CD4-positive, alpha-beta T cell treated with Interleukin-15 for 1 hour (primary cell): ENCODE results near the gene CCDC110.
"Not testable (repeated sequence)": the region's sequence is repeated elsewhere in the genome, so short reads cannot be mapped to it uniquely, and the experiment has no call there.

ENCODE experiments used
- DNase-seq: peaks from one replicate; pipeline ENCODE4 v3.0.0-alpha.2; 2020

Gene CCDC110

DNA sequence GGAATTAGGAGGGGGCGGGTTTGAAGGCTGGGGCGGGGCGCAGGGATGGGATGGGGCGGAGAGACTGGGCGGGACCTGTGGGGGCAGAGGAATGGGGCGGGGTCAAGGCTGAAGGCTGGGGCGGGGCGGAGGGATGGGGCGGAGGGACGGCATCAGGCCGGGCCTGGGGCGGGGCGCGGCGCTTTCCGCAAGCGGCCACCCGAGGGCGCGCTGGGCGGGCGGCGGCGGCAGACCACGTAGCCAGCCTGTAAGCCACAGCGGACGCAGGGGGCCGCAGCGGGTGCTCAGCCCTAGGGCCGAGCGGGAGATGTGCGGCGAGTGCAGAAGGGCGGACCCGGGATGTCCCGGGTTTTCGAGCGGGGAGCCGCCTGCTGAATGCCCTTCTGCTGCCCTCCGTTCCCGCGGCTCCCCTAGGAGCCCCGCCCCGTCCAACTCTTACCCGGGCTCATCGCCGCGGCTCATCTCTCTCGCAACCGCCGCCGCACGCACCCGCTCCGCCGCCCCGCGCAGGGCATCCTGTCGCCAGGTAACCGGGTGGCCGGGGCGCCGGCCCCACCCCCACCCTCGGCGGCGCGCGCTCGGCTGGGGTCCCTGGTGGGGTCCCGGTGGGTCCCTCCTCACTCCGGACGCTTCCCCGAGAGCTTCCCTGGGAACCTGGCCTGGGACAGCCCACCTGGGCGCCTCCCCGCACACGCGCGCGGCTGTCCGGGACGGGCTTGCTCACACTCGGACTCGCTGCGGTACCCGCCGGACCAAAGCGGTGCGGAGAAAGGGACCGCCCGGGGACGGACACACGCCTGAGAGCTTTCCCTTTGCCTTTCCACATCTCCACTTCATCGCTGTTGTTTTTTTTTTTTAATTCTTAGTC, at the start of gene CCDC110:
Gene CCDC110, minus strand, starts transcription at position 499 of the 868 bp plus-strand sequence. Its CDS starts 50 bp downstream, at position 449.
- DNase-seq, result peak; percentile 88

DNA sequence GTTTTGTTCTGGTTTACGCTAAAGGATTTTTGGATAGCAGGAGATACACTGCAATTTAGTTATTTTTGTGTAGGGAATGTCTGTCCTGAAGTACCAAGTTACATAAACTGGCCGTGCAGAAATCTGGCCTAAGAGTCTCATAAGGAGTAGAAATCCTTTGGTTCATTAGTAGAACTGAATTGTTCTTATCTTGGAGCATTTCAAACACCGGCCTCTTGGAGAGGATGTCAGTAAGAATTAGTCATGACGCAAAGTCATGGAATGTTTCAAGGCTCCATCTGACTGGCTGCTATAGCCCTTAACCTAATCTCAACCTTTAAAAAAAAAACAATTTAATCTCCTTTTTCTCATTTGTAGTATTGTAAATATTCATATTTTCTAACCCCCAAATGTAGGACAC, 48.6 kb upstream of the CCDC110 start:
- DNase-seq, result no peak

DNA sequence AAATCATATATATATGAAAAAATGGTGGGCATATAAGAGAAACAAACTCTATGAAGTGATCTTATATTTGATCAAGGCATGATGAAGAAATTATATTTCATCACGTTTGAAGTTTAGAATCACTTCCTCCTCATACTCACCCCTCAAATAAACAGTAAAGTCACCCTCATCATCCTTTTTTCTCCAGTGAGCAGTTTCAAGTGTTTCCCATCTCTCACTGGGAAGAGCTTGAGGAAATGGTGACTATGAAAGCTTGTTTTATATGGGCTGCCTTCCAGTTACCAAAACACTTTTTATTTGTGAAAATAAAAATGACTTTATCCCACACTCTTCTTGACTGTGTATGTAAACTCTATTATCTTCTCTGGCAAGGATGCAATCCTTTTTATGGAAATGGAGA, 47.0 kb upstream of the CCDC110 start:
- no peak for DNase-seq

DNA sequence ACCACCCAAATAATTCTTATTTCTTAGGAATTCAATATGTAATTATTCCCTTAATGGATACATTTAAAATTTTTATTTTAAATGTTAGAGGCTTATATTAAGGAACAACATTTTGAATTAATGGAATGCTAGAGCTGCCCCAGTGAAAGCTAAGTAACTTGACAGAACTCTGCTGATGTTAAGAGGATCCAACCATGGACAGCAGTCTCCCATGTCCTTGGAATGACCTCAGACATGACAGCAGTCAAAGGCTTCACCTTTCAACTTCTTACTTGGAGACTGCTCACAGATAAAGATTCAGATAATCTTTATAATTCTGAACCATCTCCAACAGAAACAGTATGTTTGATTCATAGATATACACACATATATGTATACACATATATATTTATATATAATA, 46.5 kb upstream of the CCDC110 start:
- no peak for DNase-seq

DNA sequence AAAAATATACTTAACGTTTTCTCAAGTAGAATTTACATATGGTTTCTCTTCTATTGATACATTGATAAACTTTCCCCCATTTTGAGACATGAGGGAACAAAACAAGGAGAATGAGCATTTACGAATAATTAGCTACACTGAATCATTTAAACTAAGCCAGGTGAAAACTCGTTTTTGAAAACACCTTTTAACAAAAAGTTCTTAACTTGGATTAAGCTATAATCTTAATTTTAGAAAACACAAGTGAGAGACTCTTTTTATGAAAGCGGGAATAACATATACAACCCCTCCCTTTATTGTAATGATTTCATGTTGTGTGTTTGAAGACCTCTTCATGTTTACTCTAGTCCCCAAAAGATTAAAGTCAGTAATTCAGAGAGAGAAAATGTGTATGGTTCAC, 43.7 kb upstream of the CCDC110 start:
- DNase-seq, result no peak

DNA sequence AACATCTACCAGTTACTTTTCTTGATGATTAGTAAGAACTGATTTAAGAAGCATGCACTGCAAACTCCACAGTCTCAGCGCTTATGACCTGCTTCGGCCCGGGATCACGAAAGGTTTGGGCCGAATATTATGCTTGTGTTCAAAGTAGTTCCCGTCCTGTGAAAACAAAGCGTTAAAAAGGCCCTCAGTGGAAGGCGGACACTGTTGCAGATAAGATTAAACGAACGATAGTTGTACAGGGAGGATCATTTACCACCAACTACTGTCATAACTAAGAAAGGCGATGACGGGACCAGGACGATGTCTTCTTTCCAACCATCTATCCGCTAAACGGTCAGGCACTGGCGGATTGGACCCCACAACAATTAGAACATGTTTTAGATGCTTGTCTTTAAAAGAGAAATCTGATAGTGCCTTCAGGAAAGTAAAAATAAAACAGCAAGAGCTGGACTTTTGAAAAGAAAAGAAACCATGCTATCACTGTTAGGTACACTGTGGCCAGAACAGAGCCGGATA, 42.7 kb upstream of the CCDC110 start:
- no peak for DNase-seq

DNA sequence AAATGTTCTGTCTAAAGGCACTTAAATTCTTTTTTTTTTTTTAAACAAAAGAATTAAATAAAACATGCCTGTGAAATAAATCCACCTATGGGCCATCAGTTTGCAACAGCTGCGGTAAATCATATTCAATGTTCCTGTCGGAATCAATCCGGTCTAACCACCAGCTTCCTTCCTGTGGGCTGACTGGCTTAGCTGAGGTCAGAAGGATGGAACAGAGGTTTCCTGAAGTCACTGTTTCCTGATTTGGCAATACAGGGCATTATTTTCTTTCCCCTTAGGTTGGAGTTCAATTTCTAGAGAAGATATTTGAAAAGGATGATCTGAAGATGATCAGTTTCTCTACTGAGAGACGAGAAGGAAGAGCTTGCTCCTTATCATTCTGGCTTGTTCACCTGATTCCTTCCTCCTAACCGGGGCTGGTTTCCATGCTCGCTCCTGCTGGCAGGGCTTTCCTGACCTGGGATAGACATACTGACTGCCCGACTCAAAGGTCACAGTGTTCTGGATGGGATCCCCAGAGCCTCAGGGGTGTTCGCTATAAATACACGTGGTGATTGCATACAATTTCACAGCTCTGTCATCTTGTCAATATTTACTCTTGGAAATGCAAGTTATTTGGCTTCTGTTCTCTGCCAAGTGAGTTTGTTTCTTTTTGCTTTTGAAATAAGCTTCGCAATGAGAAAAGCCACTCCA, 42.1 kb upstream of the CCDC110 start:
- DNase-seq, result no peak

DNA sequence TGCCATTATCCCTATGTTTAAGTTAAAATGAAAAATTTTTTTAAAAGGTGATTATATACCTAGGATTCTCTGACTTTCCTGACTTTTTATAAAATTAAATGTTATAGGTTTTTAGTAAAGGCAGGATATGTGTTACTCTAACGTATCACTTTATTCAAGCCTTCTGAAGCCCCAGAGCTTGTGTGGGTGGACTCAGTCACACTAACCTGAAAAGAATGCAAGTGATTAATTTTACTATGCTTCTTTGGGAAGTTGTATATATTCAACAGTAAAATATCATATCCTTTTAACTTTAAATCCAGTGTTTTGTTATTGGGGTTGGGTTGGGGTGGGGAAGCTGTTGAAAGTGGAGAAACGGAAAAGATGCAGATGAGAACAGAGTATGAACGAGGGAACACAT, 41.0 kb upstream of the CCDC110 start:
- no peak for DNase-seq

DNA sequence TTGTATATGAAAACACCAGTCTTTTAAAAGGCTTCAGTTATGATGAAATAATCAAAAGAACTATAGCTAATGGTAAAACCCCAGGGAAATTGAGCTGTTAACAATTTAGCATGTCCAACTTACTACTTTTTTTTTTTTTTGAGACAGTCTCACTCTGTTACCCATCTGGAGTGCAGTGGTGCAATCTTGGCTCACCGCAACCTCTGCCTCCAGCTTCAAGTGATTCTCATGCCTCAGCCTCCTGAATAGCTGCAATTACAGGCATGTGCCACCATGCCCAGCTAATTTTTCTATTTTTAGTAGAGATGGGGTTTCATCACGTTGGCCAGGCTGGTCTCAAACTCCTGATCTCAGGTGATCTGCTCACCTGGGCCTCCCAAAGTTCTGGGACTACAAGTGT, 39.7 kb upstream of the CCDC110 start:
- DNase-seq, result not testable (repeated sequence)

DNA sequence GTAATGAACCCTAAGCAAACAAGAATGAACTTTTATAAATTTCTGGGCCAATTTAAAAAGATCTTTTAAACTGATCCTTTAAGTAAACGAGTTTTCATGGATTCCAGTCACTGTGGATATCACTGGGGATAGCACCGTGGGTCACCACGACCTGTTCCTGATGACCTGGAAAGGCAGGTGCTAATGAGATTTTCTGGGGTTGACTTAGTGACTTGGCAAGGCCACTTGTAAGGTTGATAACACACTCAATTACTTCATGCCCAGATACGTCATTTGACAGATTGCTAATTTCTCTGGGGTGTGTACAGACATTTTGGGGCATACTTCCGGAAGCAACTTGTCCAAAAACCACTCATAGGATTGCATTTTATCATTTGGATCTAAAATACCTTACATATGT, 39.3 kb upstream of the CCDC110 start:
- DNase-seq, result no peak

DNA sequence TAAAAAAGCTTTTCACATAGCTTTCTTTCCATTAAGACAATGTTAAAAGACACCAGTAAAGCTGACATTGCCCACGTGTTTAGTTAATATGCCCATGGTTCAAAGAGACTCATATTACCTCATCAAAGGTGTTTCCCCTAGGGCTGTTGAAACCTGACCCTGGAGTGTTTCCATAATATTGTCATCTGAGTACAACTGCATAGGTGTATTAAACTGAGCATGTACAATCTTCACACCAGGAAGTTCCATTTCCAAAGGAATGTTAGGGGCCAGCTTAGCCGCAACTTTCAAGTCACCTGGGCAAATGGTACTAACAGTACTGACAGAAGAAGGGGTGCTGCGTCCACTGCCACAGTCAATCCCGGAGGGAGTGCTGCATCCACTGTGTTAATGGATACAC, 36.6 kb upstream of the CCDC110 start:
- DNase-seq, result no peak

DNA sequence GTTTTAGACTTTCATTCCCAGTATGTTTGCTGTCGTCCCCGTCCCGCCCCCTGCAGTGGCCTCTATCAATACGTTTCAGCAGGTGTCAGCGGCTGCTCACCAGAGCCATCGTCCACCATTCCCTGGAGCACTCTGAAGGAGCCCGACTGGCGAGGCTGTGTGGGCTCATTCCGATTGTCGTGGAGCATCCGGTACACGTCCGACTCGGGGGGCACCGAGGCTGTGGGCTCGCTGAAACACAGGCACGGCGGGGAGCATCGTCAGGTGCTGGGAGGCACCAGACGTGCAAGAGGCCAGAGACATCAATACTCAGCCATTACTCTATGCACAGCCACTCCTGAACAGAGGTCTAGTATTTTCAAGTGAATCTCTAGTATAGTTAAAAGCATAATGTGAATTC, 34.9 kb upstream of the CCDC110 start:
- no peak for DNase-seq

DNA sequence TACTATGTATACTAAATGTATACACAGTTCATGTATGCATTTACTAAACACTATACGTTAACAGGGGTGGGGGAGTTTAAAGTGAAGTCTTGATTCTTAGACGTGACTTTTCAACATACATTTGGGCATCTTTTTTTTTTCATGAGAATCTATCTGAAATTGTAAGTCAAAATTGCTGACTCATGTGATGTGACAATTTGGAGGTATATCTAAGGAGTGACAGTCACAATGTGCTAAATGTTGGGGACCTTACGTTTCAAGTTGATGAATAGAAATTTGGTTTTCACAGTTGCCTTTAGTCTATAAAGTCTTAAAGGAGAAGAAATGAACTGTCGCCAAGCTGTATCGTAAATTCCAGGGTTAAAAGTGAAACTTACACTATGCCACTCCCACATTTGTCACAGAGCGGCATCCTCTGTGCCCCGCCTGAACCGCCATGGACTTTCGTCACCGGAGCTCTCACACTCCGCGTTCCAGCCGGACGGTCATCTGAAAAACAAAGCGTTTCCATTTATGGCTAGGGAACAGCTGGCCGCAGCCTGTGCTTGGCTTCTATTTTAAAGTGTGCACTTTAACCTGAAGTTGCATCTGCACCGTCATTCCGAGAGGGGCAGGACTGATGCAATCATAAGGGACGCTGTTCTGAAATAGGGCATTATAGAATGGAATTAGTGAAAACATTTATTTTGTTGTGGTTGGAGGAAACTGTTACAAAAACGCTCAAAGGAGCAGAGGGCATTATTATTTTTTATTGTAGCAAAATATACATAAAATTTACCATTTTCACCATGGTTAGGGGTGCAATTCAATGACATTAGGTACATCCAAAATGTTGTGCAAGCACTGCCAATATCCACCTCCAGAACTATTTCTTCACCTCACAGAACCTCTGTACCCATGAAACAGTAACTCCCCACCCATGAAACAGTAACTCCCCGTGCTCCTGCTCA, 32.8 kb upstream of the CCDC110 start:
- no peak for DNase-seq

DNA sequence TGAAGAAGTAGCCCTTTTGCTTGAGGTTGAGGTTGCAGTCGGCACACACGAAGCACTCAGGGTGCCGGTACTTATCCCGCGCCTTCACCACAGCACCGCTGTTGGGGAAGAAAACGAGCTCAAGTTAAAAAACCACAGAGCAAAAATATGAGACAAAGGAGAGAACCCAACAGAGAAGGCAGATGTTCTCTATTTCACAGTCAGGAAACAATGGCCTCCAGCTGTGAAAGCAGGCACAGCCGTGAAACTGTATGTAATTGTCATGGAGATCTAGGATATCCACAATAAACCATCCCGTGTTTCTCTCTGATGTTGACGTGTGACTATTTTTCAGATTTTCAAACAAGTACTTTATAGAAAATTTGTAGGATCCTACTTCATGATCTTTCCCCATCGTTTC, 30.9 kb upstream of the CCDC110 start:
- DNase-seq, result no peak

DNA sequence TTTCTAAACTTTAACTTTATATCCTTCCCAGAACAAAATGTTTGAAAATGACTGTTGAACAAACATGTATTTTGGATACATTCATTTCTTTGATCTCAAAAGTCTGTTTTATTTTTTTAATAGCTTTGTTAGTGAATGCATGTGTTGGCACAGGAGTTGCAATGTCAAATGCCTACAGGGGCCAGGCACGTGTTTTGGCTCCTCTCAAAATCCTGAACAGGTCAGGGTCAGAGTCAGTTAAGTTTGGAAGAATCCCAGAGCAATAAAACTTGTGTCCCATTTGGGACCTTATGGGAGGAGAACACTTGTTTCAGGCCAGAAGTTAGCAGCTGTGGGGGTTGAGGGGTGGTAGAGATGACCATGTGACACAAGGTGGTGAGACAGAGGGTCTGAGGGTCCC, 29.0 kb upstream of the CCDC110 start:
- no peak for DNase-seq

DNA sequence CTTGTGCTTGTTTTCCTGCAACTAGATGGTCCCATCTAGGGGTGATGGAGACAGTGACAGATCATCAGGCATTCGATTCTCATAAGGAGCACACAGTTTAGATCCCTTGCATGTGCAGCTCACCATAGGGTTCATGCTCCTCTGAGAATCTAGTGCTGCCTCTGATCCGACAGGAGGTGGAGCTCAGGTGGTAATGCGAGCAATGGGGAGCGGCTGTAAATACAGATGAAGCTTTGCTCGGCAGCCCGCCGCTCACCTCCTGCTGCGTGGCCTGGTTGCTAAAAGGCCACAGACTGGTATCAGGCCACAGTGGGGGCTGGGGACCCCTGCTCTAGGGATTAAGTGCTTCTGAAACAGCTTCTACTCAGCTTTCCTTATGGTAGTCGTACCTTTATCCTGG, 28.5 kb upstream of the CCDC110 start:
- no peak for DNase-seq

DNA sequence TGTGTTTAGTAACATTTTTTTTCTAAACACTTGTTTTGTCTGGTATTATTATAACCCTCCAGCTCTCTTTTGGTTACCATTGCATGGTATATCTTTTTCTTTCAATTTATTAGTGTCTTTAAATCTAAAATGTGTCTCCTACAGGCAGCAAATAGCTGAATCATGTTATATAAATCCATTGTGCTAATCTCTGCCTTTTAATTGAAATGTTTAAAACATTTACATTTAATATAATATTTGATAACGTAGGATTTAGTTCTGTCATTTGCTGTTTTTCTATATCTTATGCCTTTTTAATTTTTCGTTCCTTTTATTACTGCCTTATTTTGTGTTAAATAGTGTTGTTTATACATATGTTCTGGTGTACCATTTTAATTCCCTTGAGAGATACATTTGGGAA, 17.1 kb upstream of the CCDC110 start:
- DNase-seq, result no peak

DNA sequence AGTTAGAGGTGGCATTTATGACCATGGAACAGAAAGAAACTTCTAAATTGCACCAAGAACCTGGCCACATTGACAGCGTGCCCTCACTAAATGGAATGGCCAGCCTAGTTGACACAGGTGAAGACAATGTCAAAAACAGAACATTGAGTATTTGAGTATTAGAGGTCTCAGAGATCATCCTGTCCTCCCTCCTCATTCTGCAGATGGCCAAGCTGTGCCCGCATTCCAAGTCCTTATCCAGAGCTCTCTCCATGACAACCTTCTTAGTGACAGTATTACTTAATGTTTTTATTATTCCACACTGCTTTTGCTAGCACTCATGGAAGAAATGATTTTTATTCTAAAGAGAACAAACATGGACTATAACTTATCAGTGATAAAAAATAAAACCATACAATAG, 9.9 kb upstream of the CCDC110 start:
- no peak for DNase-seq

DNA sequence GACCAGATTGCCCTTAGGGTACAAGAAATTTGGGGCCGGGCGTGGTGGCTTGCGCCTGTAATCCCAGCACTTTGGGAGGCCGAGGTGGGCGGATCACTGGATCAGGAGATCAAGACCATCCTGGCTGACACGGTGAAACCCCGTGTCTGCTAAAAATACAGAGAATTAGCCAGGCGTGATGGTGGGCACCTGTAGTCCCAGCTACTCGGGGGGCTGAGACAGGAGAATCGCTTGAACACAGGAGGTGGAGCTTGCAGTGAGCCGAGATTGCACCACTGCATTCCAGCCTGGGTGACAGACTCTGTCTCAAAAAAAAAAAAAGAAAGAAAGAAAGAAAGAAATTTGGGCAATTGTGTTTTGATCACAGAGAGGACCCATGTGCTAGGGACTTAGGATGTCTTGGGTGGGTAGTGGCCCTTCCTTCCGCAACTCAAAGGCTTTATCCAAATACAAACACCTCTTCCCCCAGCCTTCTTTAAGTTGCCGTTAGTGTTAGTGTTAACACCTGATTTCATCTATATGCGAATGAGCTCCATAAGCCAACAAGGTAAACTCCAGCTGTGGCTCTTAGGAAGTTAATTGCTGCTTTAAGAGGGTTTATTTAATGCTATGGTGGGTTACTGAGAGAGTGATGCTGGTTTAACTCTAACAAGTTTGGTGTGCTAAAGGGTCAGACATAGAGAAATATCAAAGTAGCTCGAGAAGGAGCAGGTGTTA, 8.6 kb upstream of the CCDC110 start:
- DNase-seq, result no peak

DNA sequence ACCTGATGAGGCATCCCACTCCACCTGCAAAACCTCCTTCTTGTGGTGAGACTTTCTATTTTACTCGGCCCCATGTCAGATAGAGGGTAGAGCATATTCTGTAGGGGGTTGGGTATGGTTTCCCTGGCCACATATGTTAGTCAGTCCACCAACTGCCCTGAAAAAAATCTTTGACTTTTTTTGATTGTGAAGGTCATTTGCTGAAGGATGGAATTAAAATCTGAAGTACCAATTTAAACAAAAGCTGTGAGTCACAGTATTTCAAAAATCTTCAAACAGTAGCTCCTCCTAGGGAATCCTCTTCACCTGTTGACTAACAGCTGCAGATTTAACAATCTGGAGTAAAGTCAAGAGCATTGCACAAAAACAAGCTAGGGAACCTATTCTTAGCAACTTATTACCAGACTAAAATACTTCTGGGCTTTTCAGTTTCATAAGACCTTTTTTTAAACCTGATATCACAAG, 8.0 kb upstream of the CCDC110 start:
- no peak for DNase-seq

DNA sequence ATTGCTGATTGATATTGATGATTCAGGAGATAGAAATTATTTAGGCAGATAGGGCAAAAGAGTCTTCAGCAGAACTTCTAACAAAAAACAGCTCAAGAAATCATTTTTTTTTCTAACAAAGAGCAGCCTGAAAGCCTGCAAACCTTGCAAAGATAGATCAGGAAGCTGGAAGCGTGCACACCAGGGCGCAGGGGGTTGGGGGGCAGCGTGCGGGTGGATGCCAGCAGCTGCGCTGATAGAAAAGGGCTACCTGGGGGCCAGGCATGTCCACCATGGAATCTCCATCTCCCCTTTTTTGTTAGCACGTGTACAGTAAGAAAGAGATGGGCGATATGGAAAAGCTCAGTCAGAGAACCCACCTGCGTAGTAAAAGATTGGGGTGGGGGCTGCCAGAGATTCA, 1.7 kb upstream of the CCDC110 start:
- DNase-seq, result no peak

DNA sequence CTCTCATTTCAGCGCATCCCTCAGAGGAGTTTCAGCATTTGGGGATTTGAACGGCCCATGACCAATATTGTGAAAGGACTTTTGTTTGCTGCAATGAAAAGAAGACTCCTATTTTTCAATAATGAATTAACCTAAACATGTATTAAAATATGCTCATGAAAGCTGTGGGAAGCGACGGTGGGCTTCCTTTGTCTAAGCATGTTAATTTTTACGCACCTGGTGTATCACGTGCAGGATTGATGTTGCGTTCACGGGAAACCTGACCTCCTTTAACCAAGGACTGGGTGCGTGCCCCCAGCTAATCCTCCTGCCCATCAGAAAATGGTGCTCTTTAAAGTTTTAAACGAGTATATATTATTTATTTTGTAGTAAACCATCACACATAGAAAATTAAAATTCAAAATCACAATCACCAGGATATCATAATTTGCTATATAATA, 590 bp upstream of the CCDC110 start:
- DNase-seq, result no peak
